ENCODE results near the gene TIGD1. TPM values are rescaled to one million over a fixed set of nuclear protein-coding genes. Genes with fewer than 3 reads are reported as not detected.

Gene TIGD1
- total and polyA plus RNA-seq, 2 experiments from 2014 or later, result 7.6 to 9.3 TPM

GRCh38 chr2:232508251-232508650, 42.1 kb downstream of the TIGD1 start:
- Histone ChIP-seq H3K4me1 (ENCODE audit: insufficient read depth) (peaks cover 11% of the 10 kb centered on the region; the same call in 1 of the 2 replicates), H3F3A (replicated peaks; ENCODE audit: low read depth) (no peaks in the 10 kb centered on the region; the same call in 1 of the 2 replicates), H4K20me1 (replicated peaks; ENCODE audit: insufficient read depth) (no peaks in the 10 kb centered on the region), H3K4me3 (no peak overlapping the region), H2AFZ (no peak overlapping the region), H3K4me2 (no peak overlapping the region), H3K27me3 (ENCODE audit: insufficient read depth) (peaks cover 34% of the 10 kb centered on the region), H3K79me2 (replicated peaks; ENCODE audit: insufficient read depth) (no peaks in the 10 kb centered on the region), H3K27ac (ENCODE audit: low read depth) (no peak overlapping the region), H3K36me3 (ENCODE audit: insufficient read depth) (no peaks in the 10 kb centered on the region), H3K9me2 (ENCODE audit: insufficient read depth) (no peaks in the 10 kb centered on the region)
- no peak for TF ChIP-seq POLR2AphosphoS5 (IDR thresholded peaks at IDR 0.05; ENCODE audit: low read depth)
- no peak for TF ChIP-seq JUNB (IDR thresholded peaks at IDR 0.05; ENCODE audit: unreplicated experiment)
- peak; percentile 54 to 69 for TF ChIP-seq CTCF (conservative IDR thresholded peaks at IDR 0.05; ENCODE audit: low read depth in 2 of 2)
- TF ChIP-seq ZNF331 (CRISPR knock-in tag; IDR thresholded peaks at IDR 0.05; ENCODE audit: low read depth), result no peak
- H3K27me3 Mint-ChIP-seq (ENCODE audit: insufficient read depth, low read depth, poor library complexity), result peaks cover 45% of the 10 kb centered on the region
- H3K36me3 Mint-ChIP-seq (ENCODE audit: low read depth), result no peaks in the 10 kb centered on the region
- H3K9me3 Mint-ChIP-seq, result no peaks in the 10 kb centered on the region
- no peak overlapping the region for H3K27ac Mint-ChIP-seq
- DNase-seq (ENCODE audit: low spot score), result peak; percentile 56
- peaks cover 24% of the 10 kb centered on the region for H3K4me1 Mint-ChIP-seq
- peak; percentile 31 for ATAC-seq
- H3K4me3 Mint-ChIP-seq, result no peak overlapping the region

DNA sequence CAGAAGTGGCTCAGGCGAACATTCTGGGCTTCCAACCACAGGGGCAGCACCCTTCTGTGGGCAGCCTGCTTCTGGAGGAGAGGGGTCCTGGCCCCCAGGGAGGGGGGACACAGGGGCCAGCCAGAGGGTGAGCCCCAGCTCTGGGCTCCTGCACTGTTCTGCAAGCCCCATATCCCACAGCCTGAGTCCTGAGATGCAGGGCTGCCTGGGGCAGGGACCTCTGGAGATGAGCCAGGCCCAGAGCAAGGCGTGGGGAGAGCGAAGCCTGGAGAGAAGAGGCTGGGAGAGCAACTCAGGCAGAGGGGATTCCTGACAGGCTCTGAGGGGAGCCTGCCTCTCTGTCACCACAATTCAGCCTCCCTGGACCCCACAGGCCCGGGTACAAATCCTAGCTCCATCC, 43.6 kb downstream of the TIGD1 start:
- TF ChIP-seq JUNB (IDR thresholded peaks at IDR 0.05; ENCODE audit: unreplicated experiment), result no peak
- Histone ChIP-seq H3K4me2 (no peak overlapping the region), H2AFZ (no peak overlapping the region), H3K79me2 (replicated peaks; ENCODE audit: insufficient read depth) (no peaks in the 10 kb centered on the region), H3K27me3 (ENCODE audit: insufficient read depth) (peaks cover 46% of the 10 kb centered on the region), H3K4me3 (no peak overlapping the region), H3K36me3 (ENCODE audit: insufficient read depth) (no peaks in the 10 kb centered on the region), H3K9me2 (ENCODE audit: insufficient read depth) (no peaks in the 10 kb centered on the region), H3F3A (replicated peaks; ENCODE audit: low read depth) (no peaks in the 10 kb centered on the region; the same call in 1 of the 2 replicates), H4K20me1 (replicated peaks; ENCODE audit: insufficient read depth) (no peaks in the 10 kb centered on the region), H3K4me1 (ENCODE audit: insufficient read depth) (peaks cover 14% of the 10 kb centered on the region; the same call in 1 of the 2 replicates), H3K27ac (ENCODE audit: low read depth) (no peak overlapping the region)
- Mint-ChIP-seq H3K4me1 (peaks cover 28% of the 10 kb centered on the region), H3K4me3 (no peak overlapping the region), H3K36me3 (ENCODE audit: low read depth) (no peaks in the 10 kb centered on the region), H3K27me3 (ENCODE audit: insufficient read depth, low read depth, poor library complexity) (peaks cover 57% of the 10 kb centered on the region), H3K9me3 (no peaks in the 10 kb centered on the region), H3K27ac (no peak overlapping the region)
- ATAC-seq (no peak), DNase-seq (ENCODE audit: low spot score) (no peak)

- TF ChIP-seq, protein P1, sequence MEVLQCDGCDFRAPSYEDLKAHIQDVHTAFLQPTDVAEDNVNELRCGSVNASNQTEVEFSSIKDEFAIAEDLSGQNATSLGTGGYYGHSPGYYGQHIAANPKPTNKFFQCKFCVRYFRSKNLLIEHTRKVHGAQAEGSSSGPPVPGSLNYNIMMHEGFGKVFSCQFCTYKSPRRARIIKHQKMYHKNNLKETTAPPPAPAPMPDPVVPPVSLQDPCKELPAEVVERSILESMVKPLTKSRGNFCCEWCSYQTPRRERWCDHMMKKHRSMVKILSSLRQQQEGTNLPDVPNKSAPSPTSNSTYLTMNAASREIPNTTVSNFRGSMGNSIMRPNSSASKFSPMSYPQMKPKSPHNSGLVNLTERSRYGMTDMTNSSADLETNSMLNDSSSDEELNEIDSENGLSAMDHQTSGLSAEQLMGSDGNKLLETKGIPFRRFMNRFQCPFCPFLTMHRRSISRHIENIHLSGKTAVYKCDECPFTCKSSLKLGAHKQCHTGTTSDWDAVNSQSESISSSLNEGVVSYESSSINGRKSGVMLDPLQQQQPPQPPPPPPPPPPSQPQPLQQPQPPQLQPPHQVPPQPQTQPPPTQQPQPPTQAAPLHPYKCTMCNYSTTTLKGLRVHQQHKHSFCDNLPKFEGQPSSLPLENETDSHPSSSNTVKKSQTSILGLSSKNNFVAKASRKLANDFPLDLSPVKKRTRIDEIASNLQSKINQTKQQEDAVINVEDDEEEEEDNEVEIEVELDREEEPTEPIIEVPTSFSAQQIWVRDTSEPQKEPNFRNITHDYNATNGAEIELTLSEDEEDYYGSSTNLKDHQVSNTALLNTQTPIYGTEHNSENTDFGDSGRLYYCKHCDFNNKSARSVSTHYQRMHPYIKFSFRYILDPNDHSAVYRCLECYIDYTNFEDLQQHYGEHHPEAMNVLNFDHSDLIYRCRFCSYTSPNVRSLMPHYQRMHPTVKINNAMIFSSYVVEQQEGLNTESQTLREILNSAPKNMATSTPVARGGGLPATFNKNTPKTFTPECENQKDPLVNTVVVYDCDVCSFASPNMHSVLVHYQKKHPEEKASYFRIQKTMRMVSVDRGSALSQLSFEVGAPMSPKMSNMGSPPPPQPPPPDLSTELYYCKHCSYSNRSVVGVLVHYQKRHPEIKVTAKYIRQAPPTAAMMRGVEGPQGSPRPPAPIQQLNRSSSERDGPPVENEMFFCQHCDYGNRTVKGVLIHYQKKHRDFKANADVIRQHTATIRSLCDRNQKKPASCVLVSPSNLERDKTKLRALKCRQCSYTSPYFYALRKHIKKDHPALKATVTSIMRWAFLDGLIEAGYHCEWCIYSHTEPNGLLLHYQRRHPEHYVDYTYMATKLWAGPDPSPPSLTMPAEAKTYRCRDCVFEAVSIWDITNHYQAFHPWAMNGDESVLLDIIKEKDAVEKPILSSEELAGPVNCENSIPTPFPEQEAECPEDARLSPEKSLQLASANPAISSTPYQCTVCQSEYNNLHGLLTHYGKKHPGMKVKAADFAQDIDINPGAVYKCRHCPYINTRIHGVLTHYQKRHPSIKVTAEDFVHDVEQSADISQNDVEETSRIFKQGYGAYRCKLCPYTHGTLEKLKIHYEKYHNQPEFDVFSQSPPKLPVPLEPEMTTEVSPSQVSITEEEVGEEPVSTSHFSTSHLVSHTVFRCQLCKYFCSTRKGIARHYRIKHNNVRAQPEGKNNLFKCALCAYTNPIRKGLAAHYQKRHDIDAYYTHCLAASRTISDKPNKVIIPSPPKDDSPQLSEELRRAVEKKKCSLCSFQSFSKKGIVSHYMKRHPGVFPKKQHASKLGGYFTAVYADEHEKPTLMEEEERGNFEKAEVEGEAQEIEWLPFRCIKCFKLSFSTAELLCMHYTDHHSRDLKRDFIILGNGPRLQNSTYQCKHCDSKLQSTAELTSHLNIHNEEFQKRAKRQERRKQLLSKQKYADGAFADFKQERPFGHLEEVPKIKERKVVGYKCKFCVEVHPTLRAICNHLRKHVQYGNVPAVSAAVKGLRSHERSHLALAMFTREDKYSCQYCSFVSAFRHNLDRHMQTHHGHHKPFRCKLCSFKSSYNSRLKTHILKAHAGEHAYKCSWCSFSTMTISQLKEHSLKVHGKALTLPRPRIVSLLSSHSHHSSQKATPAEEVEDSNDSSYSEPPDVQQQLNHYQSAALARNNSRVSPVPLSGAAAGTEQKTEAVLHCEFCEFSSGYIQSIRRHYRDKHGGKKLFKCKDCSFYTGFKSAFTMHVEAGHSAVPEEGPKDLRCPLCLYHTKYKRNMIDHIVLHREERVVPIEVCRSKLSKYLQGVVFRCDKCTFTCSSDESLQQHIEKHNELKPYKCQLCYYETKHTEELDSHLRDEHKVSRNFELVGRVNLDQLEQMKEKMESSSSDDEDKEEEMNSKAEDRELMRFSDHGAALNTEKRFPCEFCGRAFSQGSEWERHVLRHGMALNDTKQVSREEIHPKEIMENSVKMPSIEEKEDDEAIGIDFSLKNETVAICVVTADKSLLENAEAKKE (CRISPR knock-in tag; IDR thresholded peaks at IDR 0.05), result no peak
- no peak for TF ChIP-seq STAT1 (IDR thresholded peaks at IDR 0.05; ENCODE audit: unreplicated experiment)
- TF ChIP-seq EZH2 (IDR thresholded peaks at IDR 0.05; ENCODE audit: low read depth, unreplicated experiment), result no peak
- TF ChIP-seq ZNF114 (CRISPR knock-in tag; IDR thresholded peaks at IDR 0.05), result no peak
- no peak for TF ChIP-seq JUNB (IDR thresholded peaks at IDR 0.05; ENCODE audit: unreplicated experiment)
- no peak for TF ChIP-seq POLR2AphosphoS5 (IDR thresholded peaks at IDR 0.05; ENCODE audit: low read depth)
- no peak for TF ChIP-seq ZNF331 (CRISPR knock-in tag; IDR thresholded peaks at IDR 0.05; ENCODE audit: low read depth)
- no peak for TF ChIP-seq NANOG (IDR thresholded peaks at IDR 0.05; ENCODE audit: borderline replicate concordance)
- no peak overlapping the region for H3K27ac Mint-ChIP-seq
- peaks cover 46% of the 10 kb centered on the region for H3K27me3 ChIP-seq (ENCODE audit: insufficient read depth)
- H3K27me3 Mint-ChIP-seq (ENCODE audit: insufficient read depth, low read depth, poor library complexity), result peaks cover 63% of the 10 kb centered on the region
- H3K4me3 ChIP-seq, result peak overlapping the region; percentile 20; the same call in 1 of the 2 replicates
- H3K4me2 ChIP-seq, result peak overlapping the region; percentile 51; the same call in 1 of the 2 replicates
- ATAC-seq (peak; percentile 4; the same call in 2 of the 3 replicates), DNase-seq (ENCODE audit: low spot score) (no peak)
- H3K4me1 Mint-ChIP-seq, result peaks cover 30% of the 10 kb centered on the region
- H3K9me3 Mint-ChIP-seq, result no peaks in the 10 kb centered on the region
- H3K4me3 Mint-ChIP-seq, result peak overlapping the region; percentile 34; the same call in 1 of the 3 replicates
- no peaks in the 10 kb centered on the region for H3K36me3 ChIP-seq (ENCODE audit: insufficient read depth)
- peaks cover 21% of the 10 kb centered on the region; the same call in 1 of the 2 replicates for H3K4me1 ChIP-seq (ENCODE audit: insufficient read depth)
- no peaks in the 10 kb centered on the region for H3K79me2 ChIP-seq (replicated peaks; ENCODE audit: insufficient read depth)
- no peak overlapping the region for H3K27ac ChIP-seq (ENCODE audit: low read depth)
- H2AFZ ChIP-seq, result 0 out of 2 replicates have a peak overlapping the region, but pooled peaks have one; percentile 52
- no peaks in the 10 kb centered on the region for H3K9me2 ChIP-seq (ENCODE audit: insufficient read depth)
- H3K36me3 Mint-ChIP-seq (ENCODE audit: low read depth), result no peaks in the 10 kb centered on the region
- no peaks in the 10 kb centered on the region for H4K20me1 ChIP-seq (replicated peaks; ENCODE audit: insufficient read depth)
- H3F3A ChIP-seq (replicated peaks; ENCODE audit: low read depth), result no peaks in the 10 kb centered on the region; the same call in 1 of the 2 replicates
These were observed 44.5 kb downstream of the TIGD1 start for GRCh38 chr2:232505856-232506255.

Measured in GM23338 (cell line).